ENCODE data around the gene AGO1.
"Not testable (repeated sequence)": the region's sequence is repeated elsewhere in the genome, so short reads cannot be mapped to it uniquely, and the experiment has no call there.

AGO1 gene

GRCh38 chr1:35958558-35958957, 75.5 kb downstream of the AGO1 start:
- no peak for DNase-seq (ENCODE audit: low read depth)
- no peak overlapping the region for H3K4me3 ChIP-seq (ENCODE audit: low read depth, low read length)
- in situ Hi-C loops (cut with HindIII; ENCODE audit: low sequenced_read_pairs), result no loop called here
- no peak for TF ChIP-seq CTCF (IDR thresholded peaks at IDR 0.05; ENCODE audit: low read depth, low read length, missing control alignments)

- TF ChIP-seq CTCF (IDR thresholded peaks at IDR 0.05; ENCODE audit: low read depth, low read length, missing control alignments), result no peak
- H3K4me3 ChIP-seq (ENCODE audit: low read depth, low read length), result no peak overlapping the region
- DNase-seq (ENCODE audit: low read depth), result no peak
- in situ Hi-C loops (cut with HindIII; ENCODE audit: low sequenced_read_pairs), result no loop called here
Measured at GRCh38 chr1:35959304-35959703, 76.3 kb downstream of the AGO1 start.

GRCh38 chr1:35962952-35963351, 79.9 kb downstream of the AGO1 start:
- H3K4me3 ChIP-seq (ENCODE audit: low read depth, low read length), result no peak overlapping the region
- in situ Hi-C loops (cut with HindIII; ENCODE audit: low sequenced_read_pairs), result no loop called here
- no peak for TF ChIP-seq CTCF (IDR thresholded peaks at IDR 0.05; ENCODE audit: low read depth, low read length, missing control alignments)
- no peak for DNase-seq (ENCODE audit: low read depth)

- in situ Hi-C loops (cut with HindIII; ENCODE audit: low sequenced_read_pairs); DNase-seq (ENCODE audit: low read depth); H3K4me3 ChIP-seq (ENCODE audit: low read depth, low read length): not testable (repeated sequence)
Measured at GRCh38 chr1:35964277-35964676, 81.3 kb downstream of the AGO1 start.

GRCh38 chr1:35968396-35968795, 85.4 kb downstream of the AGO1 start:
- H3K4me3 ChIP-seq (ENCODE audit: low read depth, low read length), result no peak overlapping the region
- in situ Hi-C loops (cut with HindIII; ENCODE audit: low sequenced_read_pairs), result no loop called here
- TF ChIP-seq CTCF (IDR thresholded peaks at IDR 0.05; ENCODE audit: low read depth, low read length, missing control alignments), result no peak
- DNase-seq (ENCODE audit: low read depth), result no peak

GRCh38 chr1:35971601-35972000, 88.6 kb downstream of the AGO1 start:
- TF ChIP-seq CTCF (IDR thresholded peaks at IDR 0.05; ENCODE audit: low read depth, low read length, missing control alignments), result no peak
- DNase-seq (ENCODE audit: low read depth), result no peak
- in situ Hi-C loops (cut with HindIII; ENCODE audit: low sequenced_read_pairs), result no loop called here
- H3K4me3 ChIP-seq (ENCODE audit: low read depth, low read length), result no peak overlapping the region

GRCh38 chr1:35972631-35973030, 89.6 kb downstream of the AGO1 start:
- in situ Hi-C loops (cut with HindIII; ENCODE audit: low sequenced_read_pairs); DNase-seq (ENCODE audit: low read depth); H3K4me3 ChIP-seq (ENCODE audit: low read depth, low read length): not testable (repeated sequence)

GRCh38 chr1:35980090-35980489, 97.1 kb downstream of the AGO1 start:
- in situ Hi-C loops (cut with HindIII; ENCODE audit: low sequenced_read_pairs), result no loop called here
- no peak overlapping the region for H3K4me3 ChIP-seq (ENCODE audit: low read depth, low read length)
- no peak for TF ChIP-seq CTCF (IDR thresholded peaks at IDR 0.05; ENCODE audit: low read depth, low read length, missing control alignments)
- DNase-seq (ENCODE audit: low read depth), result no peak
